HepG2 (cell line): Measurements from ENCODE around the gene MYO16. TPM values are rescaled to one million over a fixed set of nuclear protein-coding genes. Genes with fewer than 3 reads are reported as not detected.

Experiments used
- ATAC-seq: fragments of 200-7000 bp; cut with Tn5 transposase; 3 replicates; pipeline ENCODE4 v1.9.1; 2020; ENCODE audit warnings: mild to moderate bottlenecking, moderate library complexity
- BruUV-seq: library from RNA; stranded (reverse); fragments of 400-500 nt; replicated peaks from 2 replicates; lab custom pipeline; 2021; lab: Mats Ljungman, UMichigan
- CTCF ChIA-PET: fragments of 300-600 bp; formaldehyde crosslinking; extraction: SDS; loops from one replicate; lab custom pipeline; 2021; ENCODE audit warnings: low total read pairs, inconsistent platforms, low intra/inter-chr PET ratio; lab: Yijun Ruan, JAX
- POLR2A ChIA-PET: fragments of 350-600 bp; sonication (Branson Sonifier 250); formaldehyde crosslinking; loops from one replicate; lab custom pipeline; 2020; ENCODE audit warnings: antibody characterized with exemption, inconsistent platforms; lab: Yijun Ruan, JAX
- DNase-seq: peaks from one replicate; pipeline ENCODE4 v3.0.0-alpha.2; 2015; ENCODE audit warnings: low spot score
- FAIRE-seq: peaks from 3 replicates; lab custom pipeline; 2011; peaks lifted over from hg19 to GRCh38; lab: Jason Lieb, UNC
- H2AFZ ChIP-seq: one replicate; pipeline ENCODE4 v1.6.1; 2011; ENCODE audit warnings: low read length, inconsistent platforms
- H3K27ac ChIP-seq: fragments of 300-600 bp; 3 replicates; pipeline ENCODE4 v1.8.0; 2011; ENCODE audit warnings: mixed run types, mild to moderate bottlenecking, mixed read lengths, low read length, inconsistent platforms; ENCODE audit not compliant: insufficient read depth; ENCODE audit errors: extremely low read length
- H3K27me3 ChIP-seq, 2 experiments: fragments of 200-600 bp in 1 of 2; 2 replicates in 1 of 2; 3 replicates in 1 of 2; pipeline versions ENCODE4 v1.6.0 to v1.8.0; 2011; ENCODE audit warnings: low read length in 2 of 2, mild to moderate bottlenecking in 2 of 2, moderate library complexity in 2 of 2, inconsistent platforms in 1 of 2; ENCODE audit not compliant: insufficient read depth in 2 of 2, control insufficient read depth in 1 of 2
- H3K36me3 ChIP-seq, 2 experiments: fragments of 200-600 bp in 1 of 2; replicated peaks in 1 of 2; 2 replicates in 1 of 2; 3 replicates in 1 of 2; pipeline versions ENCODE4 v1.5.1 to v1.8.0; 2011; ENCODE audit warnings: low read length in 2 of 2, inconsistent platforms in 1 of 2; ENCODE audit not compliant: insufficient read depth in 2 of 2, control insufficient read depth in 1 of 2
- H3K4me1 ChIP-seq: 2 replicates; pipeline ENCODE4 v1.5.1; 2012; ENCODE audit warnings: low read length, inconsistent platforms; ENCODE audit not compliant: insufficient read depth
- H3K4me2 ChIP-seq: 2 replicates; pipeline ENCODE4 v1.6.0; 2011; ENCODE audit warnings: low read depth, low read length, inconsistent platforms
- H3K4me3 ChIP-seq, 3 experiments: fragments of 200-600 bp in 1 of 3; sonication (generic), shearing (Covaris generic) in 1 of 3; replicated peaks in 1 of 3; 2 replicates each; pipeline ENCODE4 v1.5.1; 2011 to 2016; ENCODE audit warnings: low read length in 3 of 3, inconsistent platforms in 2 of 3, low read depth in 2 of 3, mild to moderate bottlenecking in 2 of 3, control low read depth in 1 of 3, mixed read lengths in 1 of 3; ENCODE audit not compliant: insufficient read depth in 1 of 3
- H3K79me2 ChIP-seq: one replicate; pipeline ENCODE4 v1.6.1; 2011; ENCODE audit warnings: low read length, inconsistent platforms; ENCODE audit not compliant: insufficient read depth
- H3K9ac ChIP-seq: 2 replicates; pipeline ENCODE4 v1.6.0; 2011; ENCODE audit warnings: mild to moderate bottlenecking, low read depth, low read length, inconsistent platforms; ENCODE audit not compliant: insufficient read depth
- H3K9me3 ChIP-seq: 2 replicates; pipeline ENCODE4 v1.5.1; 2012; ENCODE audit warnings: mild to moderate bottlenecking, low read length
- H4K20me1 ChIP-seq: 2 replicates; pipeline ENCODE4 v1.6.0; 2011; ENCODE audit warnings: inconsistent platforms, mild to moderate bottlenecking, low read length, moderate library complexity; ENCODE audit not compliant: insufficient read depth
- ASH2L ChIP-seq: fragments of 300-600, 200-600 bp; sonication (generic); IDR thresholded peaks from 2 replicates; pipeline ENCODE4 v1.7.0; 2017; ENCODE audit warnings: low read depth, mild to moderate bottlenecking, moderate library complexity, mixed read lengths, low read length; ENCODE audit not compliant: insufficient read length
- ATRX ChIP-seq: sonication (generic); formaldehyde crosslinking; IDR thresholded peaks from 2 replicates; pipeline ENCODE4 v1.4.0; 2020; ENCODE audit warnings: missing genetic modification reagents, borderline replicate concordance
- ESRRA ChIP-seq: sonication (generic); formaldehyde crosslinking; IDR thresholded peaks from 2 replicates; pipeline ENCODE4 v1.5.1; 2020; ENCODE audit warnings: mild to moderate bottlenecking, low read depth, missing genetic modification reagents
- HNRNPH1 ChIP-seq: fragments of 200-400 bp; formaldehyde crosslinking; optimal IDR thresholded peaks from 2 replicates; pipeline ENCODE3; 2017; ENCODE audit warnings: mild to moderate bottlenecking, low read depth, low read length
- KLF9 ChIP-seq: IDR thresholded peaks from 2 replicates; pipeline ENCODE4 v1.6.1; 2016; ENCODE audit warnings: low read depth
- KMT2B ChIP-seq: IDR thresholded peaks from 2 replicates; pipeline ENCODE4 v1.6.1; 2016; ENCODE audit warnings: missing genetic modification reagents, missing compliant biosample characterization
- MED1 ChIP-seq: sonication (generic); formaldehyde crosslinking; IDR thresholded peaks from 2 replicates; pipeline ENCODE4 v1.4.0; 2020; ENCODE audit warnings: missing genetic modification reagents
- MEF2D ChIP-seq: sonication (generic); formaldehyde crosslinking; IDR thresholded peaks from 2 replicates; pipeline ENCODE4 v1.5.1; 2020; ENCODE audit warnings: mild to moderate bottlenecking, missing genetic modification reagents
- RFX5 ChIP-seq: IDR thresholded peaks from 2 replicates; pipeline ENCODE4 v1.6.1; 2011; ENCODE audit warnings: low read depth, low read length, improper control_type of control experiment
- SIX1 ChIP-seq: sonication (generic); formaldehyde crosslinking; IDR thresholded peaks from 2 replicates; pipeline ENCODE4 v1.4.0; 2020; ENCODE audit warnings: missing genetic modification reagents, borderline replicate concordance
- SRY ChIP-seq: sonication (generic); formaldehyde crosslinking; IDR thresholded peaks from 2 replicates; pipeline ENCODE4 v1.8.0; 2022; ENCODE audit warnings: mild to moderate bottlenecking, missing genetic modification reagents
- TCF7 ChIP-seq: sonication (generic); IDR thresholded peaks from 2 replicates; pipeline ENCODE4 v1.6.1; 2016; ENCODE audit warnings: antibody characterized with exemption, low read depth
- ZBTB14 ChIP-seq: sonication (generic); formaldehyde crosslinking; IDR thresholded peaks from 2 replicates; pipeline ENCODE4 v1.4.0; 2020; ENCODE audit warnings: missing genetic modification reagents
- ZNF33B ChIP-seq: sonication (generic); formaldehyde crosslinking; IDR thresholded peaks from 2 replicates; pipeline ENCODE4 v1.5.1; 2020; ENCODE audit warnings: mild to moderate bottlenecking, missing genetic modification reagents
- ZNF782 ChIP-seq: sonication (generic); formaldehyde crosslinking; IDR thresholded peaks from 2 replicates; pipeline ENCODE4 v1.4.0; 2020; ENCODE audit warnings: missing genetic modification reagents, mild to moderate bottlenecking, borderline replicate concordance
- ZNF83 ChIP-seq: sonication (generic); formaldehyde crosslinking; IDR thresholded peaks from 2 replicates; pipeline ENCODE4 v1.4.0; 2020; ENCODE audit warnings: missing genetic modification reagents, mild to moderate bottlenecking, borderline replicate concordance
- ZNF883 ChIP-seq: sonication (generic); formaldehyde crosslinking; IDR thresholded peaks from 2 replicates; pipeline ENCODE4 v1.5.1; 2020; ENCODE audit warnings: mild to moderate bottlenecking, missing genetic modification reagents; ENCODE audit errors: not compliant biosample characterization
- WGBS: methylation state at CpG from one replicate; pipeline ENCODE4 v1.1.6; 2017; ENCODE audit warnings: low lambda C conversion rate; 5-methylcytosine and 5-hydroxymethylcytosine counted together
- in situ Hi-C: cut with HindIII; loops from 2 replicates; pipeline ENCODE4 v1.10.0; 2017; ENCODE audit warnings: low pct_unique_long_range_greater_than_20kb; ENCODE audit not compliant: extremely low pct_ligation_motif_present
- intact Hi-C: fragments of 100-400 bp; cut with micrococcal nuclease; formaldehyde crosslinking; loops from one replicate; pipeline ENCODE4 v1.10.0; 2022; ENCODE audit not compliant: unreplicated experiment
- polyA plus RNA-seq, 8 experiments: library from polyadenylated mRNA; depleted of rRNA in 3 of 8; stranded (reverse) in 7 of 8; unstranded in 1 of 8; fragments of >200 nt; fragmentation: Illumina TruSeq in 4 of 8; extraction: Trizol in 4 of 8; gene quantifications; 2 replicates each; pipeline versions ENCODE4 v1.2.1 to v1.2.3, GENCODE V29; 2011 to 2016; ENCODE audit warnings: low read depth in 4 of 8, missing spikeins in 1 of 8, mixed read lengths in 1 of 8; ENCODE audit not compliant: insufficient read depth in 1 of 8
- total RNA-seq, 5 experiments: library from RNA; depleted of rRNA; stranded (reverse); fragments of >200 nt; fragmentation: Illumina TruSeq; extraction: Trizol; gene quantifications; 2 replicates each; pipeline ENCODE4 v1.2.3, GENCODE V29; 2016; ENCODE audit warnings: low read depth in 1 of 5
- TF ChIP-seq, protein P1 (sequence below): fragments of 450-650 bp; IDR thresholded peaks from 2 replicates; pipeline ENCODE4 v1.6.1; 2017

MYO16 gene
- total and polyA plus RNA-seq, 2 of the 13 experiments (the other 11 are each of a cell fraction or from before 2014, with no cell fraction given): not detected

DNA sequence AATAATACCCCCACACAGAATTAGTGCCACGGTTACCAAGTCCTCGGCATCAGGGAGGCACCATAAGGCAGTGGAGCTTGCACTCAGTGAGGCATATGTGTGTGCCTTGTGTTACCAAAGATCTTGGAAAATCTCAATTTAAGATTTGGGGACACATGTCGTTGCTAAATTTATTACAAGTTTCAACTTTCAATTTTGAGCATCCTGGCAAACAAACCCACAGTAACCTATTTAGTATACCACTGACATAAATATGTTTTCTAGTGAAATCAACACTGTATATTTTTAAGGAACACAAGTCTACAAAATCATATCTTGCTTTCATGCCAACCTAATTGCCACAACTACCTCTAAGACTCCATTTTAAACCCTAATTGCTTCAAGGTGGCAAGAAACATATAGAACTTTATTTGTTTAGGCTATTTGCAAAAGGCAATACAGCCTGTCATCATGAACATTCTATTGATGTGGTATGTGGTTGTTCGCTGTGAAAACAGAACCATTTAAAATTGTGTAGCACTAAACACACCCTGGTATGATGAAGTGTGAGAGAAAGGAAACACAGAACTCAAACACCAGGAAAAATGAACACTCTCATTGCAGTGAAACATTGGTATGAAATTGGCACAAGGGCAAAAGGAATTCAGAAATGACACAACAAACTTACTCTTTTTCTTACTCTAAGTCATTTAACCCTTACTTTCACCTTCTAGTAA lies 625.9 kb downstream of the MYO16 start:
- Histone ChIP-seq H4K20me1 (no peaks in the 10 kb centered on the region), H2AFZ (no peak overlapping the region), H3K4me3 (no peak overlapping the region), H3K9ac (no peak overlapping the region), H3K36me3 (no peaks in the 10 kb centered on the region), H3K4me2 (no peak overlapping the region), H3K27me3 (no peaks in the 10 kb centered on the region), H3K9me3 (peaks cover 58% of the 10 kb centered on the region), H3K79me2 (no peaks in the 10 kb centered on the region), H3K27ac (no peak overlapping the region), H3K4me1 (no peaks in the 10 kb centered on the region)
- CTCF ChIA-PET: no interaction called here
- no TSS peak for BruUV-seq
- DNase-seq (no peak), FAIRE-seq (no peak), ATAC-seq (no peak)
- intact Hi-C loops: loop anchor here (10.0 kb wide), 1 partner anchor 530 kb away; the partner anchor contains the start of gene IRS2
- no peak for TF ChIP-seq MED1 (CRISPR knock-in tag)
- TF ChIP-seq SIX1 (CRISPR knock-in tag): no peak
- TF ChIP-seq ATRX (CRISPR knock-in tag): no peak
- no peak for TF ChIP-seq ASH2L
- TF ChIP-seq SRY: no peak
- no peak for TF ChIP-seq KMT2B (CRISPR knock-in tag)
- TF ChIP-seq ZNF83: no peak
- TF ChIP-seq ZBTB14: no peak
- no peak for TF ChIP-seq ZNF883 (CRISPR knock-in tag)
- TF ChIP-seq TCF7: no peak
- TF ChIP-seq ZNF33B (CRISPR knock-in tag): no peak
- no peak for TF ChIP-seq HNRNPH1
- no peak for TF ChIP-seq MEF2D (CRISPR knock-in tag)
- no peak for TF ChIP-seq KLF9 (CRISPR knock-in tag)
- no peak for TF ChIP-seq ZNF782 (CRISPR knock-in tag)
- TF ChIP-seq ESRRA (CRISPR knock-in tag): no peak
- TF ChIP-seq RFX5: no peak
- TF ChIP-seq, protein P1, sequence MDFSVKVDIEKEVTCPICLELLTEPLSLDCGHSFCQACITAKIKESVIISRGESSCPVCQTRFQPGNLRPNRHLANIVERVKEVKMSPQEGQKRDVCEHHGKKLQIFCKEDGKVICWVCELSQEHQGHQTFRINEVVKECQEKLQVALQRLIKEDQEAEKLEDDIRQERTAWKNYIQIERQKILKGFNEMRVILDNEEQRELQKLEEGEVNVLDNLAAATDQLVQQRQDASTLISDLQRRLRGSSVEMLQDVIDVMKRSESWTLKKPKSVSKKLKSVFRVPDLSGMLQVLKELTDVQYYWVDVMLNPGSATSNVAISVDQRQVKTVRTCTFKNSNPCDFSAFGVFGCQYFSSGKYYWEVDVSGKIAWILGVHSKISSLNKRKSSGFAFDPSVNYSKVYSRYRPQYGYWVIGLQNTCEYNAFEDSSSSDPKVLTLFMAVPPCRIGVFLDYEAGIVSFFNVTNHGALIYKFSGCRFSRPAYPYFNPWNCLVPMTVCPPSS: no peak
- POLR2A ChIA-PET: no interaction called here
- in situ Hi-C loops: no loop called here
- 21% methylated on average over 4 of the region's 4 CpGs for WGBS
